SW 1271 (cell line): Measurements from ENCODE around the gene SLC35E3.

Source experiments
- DNase-seq, 2 experiments: peaks; one replicate each; lab custom pipeline; 2025; lab: John Stamatoyannopoulos, UW

The SLC35E3 gene

GRCh38 chr12:68745904-68746571 lies at the start of gene SLC35E3:
SLC35E3 (plus strand) TSS chr12:68746176; CDS start chr12:68746378, 202 bp downstream.
- peak; percentile 83 to 92 for DNase-seq

- no peak for DNase-seq
Observed at GRCh38 chr12:68699486-68699885, 46.5 kb upstream of the SLC35E3 start.

GRCh38 chr12:68727776-68728175 lies 18.2 kb upstream of the SLC35E3 start:
- DNase-seq, result no peak

GRCh38 chr12:68733661-68734071 lies 12.3 kb upstream of the SLC35E3 start:
- DNase-seq, result no peak

- DNase-seq, result no peak
Observed at GRCh38 chr12:68739891-68740290, 6.1 kb upstream of the SLC35E3 start.

- no peak for DNase-seq
Observed at GRCh38 chr12:68743356-68743755, 2.6 kb upstream of the SLC35E3 start.

GRCh38 chr12:68745376-68745903 lies 536 bp upstream of the SLC35E3 start:
- DNase-seq, result peak in 1 of 2 experiments; percentile 35

- DNase-seq, result peak in 1 of 2 experiments; percentile 58
Observed at GRCh38 chr12:68746572-68747180, 700 bp downstream of the SLC35E3 start.

- no peak for DNase-seq
Observed at GRCh38 chr12:68749443-68749842, 3.5 kb downstream of the SLC35E3 start.

GRCh38 chr12:68749861-68750260 lies 3.9 kb downstream of the SLC35E3 start:
- DNase-seq, result no peak

GRCh38 chr12:68750506-68750905 lies 4.5 kb downstream of the SLC35E3 start:
- no peak for DNase-seq

- no peak for DNase-seq
Observed at GRCh38 chr12:68755536-68756243, 9.7 kb downstream of the SLC35E3 start.

GRCh38 chr12:68759852-68760251 lies 13.9 kb downstream of the SLC35E3 start:
- no peak for DNase-seq

- no peak for DNase-seq
Observed at GRCh38 chr12:68760806-68761441, 14.9 kb downstream of the SLC35E3 start.

GRCh38 chr12:68761442-68761812 lies 15.5 kb downstream of the SLC35E3 start:
- no peak for DNase-seq

- DNase-seq, result no peak
Observed at GRCh38 chr12:68761901-68762630, 16.1 kb downstream of the SLC35E3 start.

- no peak for DNase-seq
Observed at GRCh38 chr12:68762691-68763090, 16.7 kb downstream of the SLC35E3 start.

- no peak for DNase-seq
Observed at GRCh38 chr12:68765696-68766095, 19.7 kb downstream of the SLC35E3 start.

GRCh38 chr12:68766646-68767045 lies 20.7 kb downstream of the SLC35E3 start:
- no peak for DNase-seq

GRCh38 chr12:68767191-68767590 lies 21.2 kb downstream of the SLC35E3 start:
- no peak for DNase-seq

GRCh38 chr12:68768431-68768939 lies 22.5 kb downstream of the SLC35E3 start:
- DNase-seq, result no peak
